HEK293T (cell line): ENCODE measurements around the gene CD209.

Experiments
- CTCF ChIA-PET: fragments of 350-600 bp; formaldehyde crosslinking; extraction: SDS; loops from one replicate; lab custom pipeline; 2021; ENCODE audit warnings: antibody characterized with exemption, inconsistent platforms; lab: Yijun Ruan, JAX
- POLR2A ChIA-PET: fragments of 350-600 bp; formaldehyde crosslinking; extraction: SDS; loops from one replicate; lab custom pipeline; 2020; ENCODE audit warnings: antibody characterized with exemption, inconsistent platforms; lab: Yijun Ruan, JAX
- DNase-seq: peaks from one replicate; pipeline ENCODE4 v3.0.0; 2012; ENCODE audit warnings: mixed read lengths; ENCODE audit errors: extremely low spot score
- ARNT ChIP-seq: fragments of 450-650 bp; IDR thresholded peaks from 2 replicates; pipeline ENCODE4 v1.6.1; 2017; ENCODE audit warnings: mild to moderate bottlenecking
- BHLHE40 ChIP-seq: fragments of 450-650 bp; IDR thresholded peaks from 2 replicates; pipeline ENCODE4 v1.6.1; 2016; ENCODE audit warnings: mild to moderate bottlenecking, moderate library complexity, borderline replicate concordance
- CTBP1 ChIP-seq: fragments of 450-650 bp; IDR thresholded peaks from 2 replicates; pipeline ENCODE4 v1.6.1; 2016; ENCODE audit warnings: borderline replicate concordance
- ELF4 ChIP-seq: fragments of 450-650 bp; IDR thresholded peaks from 2 replicates; pipeline ENCODE4 v1.6.1; 2017; ENCODE audit warnings: antibody characterized with exemption
- FOXA1 ChIP-seq: fragments of 450-650 bp; IDR thresholded peaks from 2 replicates; pipeline ENCODE4 v1.6.1; 2016; ENCODE audit warnings: mild to moderate bottlenecking
- FOXK2 ChIP-seq: fragments of 450-650 bp; IDR thresholded peaks from 2 replicates; pipeline ENCODE4 v1.6.1; 2016; ENCODE audit warnings: mild to moderate bottlenecking
- FOXM1 ChIP-seq: fragments of 450-650 bp; IDR thresholded peaks from 2 replicates; pipeline ENCODE4 v1.6.1; 2017; ENCODE audit warnings: mild to moderate bottlenecking, borderline replicate concordance
- HDGF ChIP-seq: fragments of 450-650 bp; IDR thresholded peaks from 2 replicates; pipeline ENCODE4 v1.6.1; 2017; ENCODE audit warnings: antibody characterized with exemption, borderline replicate concordance
- L3MBTL2 ChIP-seq: fragments of 450-650 bp; conservative IDR thresholded peaks from 2 replicates; pipeline ENCODE4 v1.6.1; 2016; ENCODE audit warnings: mild to moderate bottlenecking
- LEF1 ChIP-seq: fragments of 450-650 bp; IDR thresholded peaks from 2 replicates; pipeline ENCODE4 v1.6.1; 2017; ENCODE audit warnings: mild to moderate bottlenecking, borderline replicate concordance
- NFRKB ChIP-seq: fragments of 450-650 bp; IDR thresholded peaks from 2 replicates; pipeline ENCODE4 v1.6.1; 2016; ENCODE audit warnings: mild to moderate bottlenecking, moderate library complexity
- SP1 ChIP-seq: fragments of 450-650 bp; IDR thresholded peaks from 2 replicates; pipeline ENCODE4 v1.6.1; 2017
- SUZ12 ChIP-seq: fragments of 450-650 bp; IDR thresholded peaks from 2 replicates; pipeline ENCODE4 v1.6.1; 2016; ENCODE audit warnings: mild to moderate bottlenecking
- TARDBP ChIP-seq: fragments of 450-650 bp; IDR thresholded peaks from 2 replicates; pipeline ENCODE4 v1.6.1; 2016
- ZNF384 ChIP-seq: fragments of 450-650 bp; IDR thresholded peaks from 2 replicates; pipeline ENCODE4 v1.6.1; 2016
- TF ChIP-seq, protein P1 (sequence below): fragments of 450-650 bp; IDR thresholded peaks from 2 replicates; pipeline ENCODE4 v1.6.1; 2016

Gene CD209

DNA sequence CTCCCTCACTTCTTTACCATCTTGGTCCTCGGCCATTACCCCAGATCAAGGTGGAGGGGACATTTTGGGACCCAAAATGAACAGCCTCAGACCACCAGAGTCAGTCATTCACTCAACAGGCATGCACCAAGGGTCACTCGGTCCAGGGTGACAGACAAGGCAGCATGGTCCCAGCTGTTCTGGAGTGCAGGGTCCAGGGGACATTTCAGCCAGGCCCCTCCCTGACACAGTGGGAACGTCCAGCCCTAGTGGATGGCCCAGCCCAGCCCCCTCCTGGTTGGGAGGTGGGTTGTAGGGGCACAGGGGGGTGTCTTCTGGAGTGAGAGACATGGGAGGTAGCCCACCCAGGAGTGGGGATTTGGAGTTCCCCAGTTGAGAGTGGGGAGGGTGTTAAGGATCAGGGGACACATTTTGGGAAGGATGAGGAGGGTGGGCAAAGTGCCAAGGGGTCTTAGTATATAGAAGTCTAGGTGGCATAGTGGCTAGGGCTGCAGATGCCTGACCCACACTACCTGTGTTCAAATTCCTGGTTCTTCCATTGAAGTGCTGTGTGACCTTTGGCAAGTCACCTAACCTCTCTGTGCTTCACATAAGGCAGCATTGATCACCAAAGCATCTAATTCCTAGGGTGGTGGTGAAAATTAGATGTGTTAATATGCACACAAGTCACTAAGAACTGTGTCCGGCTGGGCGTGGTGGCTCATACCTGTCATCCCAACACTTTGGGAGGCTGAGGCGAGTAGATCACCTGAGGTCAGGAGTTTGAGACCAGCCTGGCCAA is 42.9 kb downstream of the CD209 start:
- DNase-seq: no peak
- ChIA-PET POLR2A (no interaction called here), CTCF (interaction anchor here (0.7 kb wide), 1 partner anchor 60 kb away, joined by 3 read pairs; no protein-coding TSS in a partner anchor)
- TF ChIP-seq SUZ12 (no peak), ELF4 (no peak), TARDBP (no peak), FOXA1 (no peak), BHLHE40 (no peak), ZNF384 (no peak), LEF1 (no peak), ARNT (no peak), HDGF (no peak)

DNA sequence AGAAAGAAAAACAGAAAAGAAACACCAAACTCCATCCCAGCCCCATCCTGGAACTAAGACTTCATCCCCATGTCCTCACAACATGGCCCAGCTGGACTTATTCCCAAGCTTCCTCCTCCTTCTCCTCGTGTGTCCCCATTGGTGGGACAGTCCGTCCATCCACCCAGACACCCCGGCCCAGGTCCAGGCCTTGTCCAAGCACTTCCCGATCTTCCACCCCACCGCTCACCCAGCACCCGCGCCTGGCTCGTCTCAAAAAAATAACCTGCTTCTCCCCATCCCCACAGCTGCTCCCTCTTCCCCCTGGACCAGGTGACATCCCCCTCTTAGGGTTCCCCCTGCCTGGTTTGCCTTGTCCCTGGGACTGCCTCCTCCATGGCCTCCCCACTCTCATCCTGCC is 44.0 kb downstream of the CD209 start:
- TF ChIP-seq FOXA1: no peak
- TF ChIP-seq, protein P1, sequence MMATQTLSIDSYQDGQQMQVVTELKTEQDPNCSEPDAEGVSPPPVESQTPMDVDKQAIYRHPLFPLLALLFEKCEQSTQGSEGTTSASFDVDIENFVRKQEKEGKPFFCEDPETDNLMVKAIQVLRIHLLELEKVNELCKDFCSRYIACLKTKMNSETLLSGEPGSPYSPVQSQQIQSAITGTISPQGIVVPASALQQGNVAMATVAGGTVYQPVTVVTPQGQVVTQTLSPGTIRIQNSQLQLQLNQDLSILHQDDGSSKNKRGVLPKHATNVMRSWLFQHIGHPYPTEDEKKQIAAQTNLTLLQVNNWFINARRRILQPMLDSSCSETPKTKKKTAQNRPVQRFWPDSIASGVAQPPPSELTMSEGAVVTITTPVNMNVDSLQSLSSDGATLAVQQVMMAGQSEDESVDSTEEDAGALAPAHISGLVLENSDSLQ: peak; percentile 66
- DNase-seq: no peak
- POLR2A ChIA-PET: no interaction called here
- CTCF ChIA-PET: no interaction called here

DNA sequence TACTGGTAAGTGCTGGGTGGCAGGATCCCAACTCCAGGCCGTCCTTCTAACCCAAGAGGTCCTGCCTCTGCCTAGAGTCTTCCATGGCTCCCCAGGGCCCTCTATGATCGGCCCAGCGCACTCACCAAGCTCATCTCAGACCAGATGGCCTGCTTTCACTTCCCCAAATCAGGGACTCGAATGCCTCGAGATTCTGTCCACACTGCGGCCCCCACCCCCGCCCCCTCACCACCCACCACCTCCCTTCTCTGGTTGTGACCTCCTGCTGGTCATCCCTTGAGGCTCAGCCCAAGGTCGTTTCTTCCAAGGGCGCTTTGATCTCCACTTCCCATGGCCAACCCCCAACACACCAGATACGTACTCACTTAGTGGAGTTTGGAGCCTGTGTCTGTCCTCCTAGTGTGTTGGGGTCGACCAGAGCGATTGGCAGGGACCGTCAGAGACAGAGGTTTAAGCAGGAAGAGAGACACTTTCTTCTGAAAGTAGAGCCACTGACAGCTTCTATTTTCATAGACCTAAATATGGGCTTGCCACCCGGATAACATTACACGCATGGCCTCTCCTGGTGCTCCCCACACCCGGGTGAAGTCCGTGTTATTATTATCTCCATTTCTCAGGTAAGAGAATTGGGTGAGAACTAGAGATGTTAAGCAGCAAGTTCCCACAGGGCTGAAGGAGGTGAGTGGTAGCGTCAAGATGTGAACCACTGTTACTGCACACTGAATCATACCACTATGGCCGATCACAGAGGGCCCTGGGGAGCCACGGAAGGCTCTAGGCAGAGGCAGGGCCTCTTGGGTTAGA is 45.5 kb downstream of the CD209 start, which contains the start of gene FCER2:
FCER2 (minus strand) TSS at position 478 of the 804 bp plus-strand sequence. CDS start 2,371 bp downstream, outside the sequence.
- no peak for DNase-seq
- ChIA-PET CTCF (no interaction called here), POLR2A (no interaction called here)
- TF ChIP-seq SP1 (no peak), CTBP1 (no peak), HDGF (no peak), FOXM1 (no peak), ELF4 (no peak), LEF1 (no peak), ARNT (no peak), FOXK2 (no peak)

DNA sequence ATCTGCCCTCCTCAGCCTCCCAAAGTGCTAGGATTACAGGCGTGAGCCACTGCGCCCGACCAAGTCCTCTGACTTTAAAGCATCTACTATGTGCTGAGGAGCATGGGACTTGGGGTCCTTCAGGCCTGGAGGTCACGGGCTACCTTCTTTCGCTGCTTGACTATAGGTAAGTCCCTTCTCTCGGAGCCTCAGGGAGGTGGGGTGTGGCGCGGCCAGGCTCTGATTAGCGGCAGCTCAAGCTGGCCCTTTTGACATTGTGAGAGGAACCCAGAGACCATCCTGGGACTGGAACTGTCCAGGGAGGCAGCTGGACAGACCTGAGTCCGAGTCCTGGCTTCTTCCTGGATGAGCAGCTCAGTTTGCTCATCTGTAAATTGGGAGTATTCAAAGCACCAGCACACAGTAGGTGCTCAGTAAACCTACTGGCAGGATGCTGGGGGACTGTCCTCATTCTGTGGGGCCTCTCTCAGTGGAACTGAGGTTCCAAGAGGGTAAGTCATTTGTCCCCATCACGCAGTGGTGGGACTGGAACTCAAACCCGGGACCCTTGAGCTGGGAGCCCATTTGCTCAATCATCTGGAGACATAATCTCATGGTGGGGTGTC is 46.2 kb downstream of the CD209 start:
- ChIA-PET POLR2A (no interaction called here), CTCF (no interaction called here)
- TF ChIP-seq SUZ12 (no peak), LEF1 (no peak), ELF4 (no peak), SP1 (no peak), FOXA1 (no peak), ZNF384 (no peak)
- DNase-seq: no peak

DNA sequence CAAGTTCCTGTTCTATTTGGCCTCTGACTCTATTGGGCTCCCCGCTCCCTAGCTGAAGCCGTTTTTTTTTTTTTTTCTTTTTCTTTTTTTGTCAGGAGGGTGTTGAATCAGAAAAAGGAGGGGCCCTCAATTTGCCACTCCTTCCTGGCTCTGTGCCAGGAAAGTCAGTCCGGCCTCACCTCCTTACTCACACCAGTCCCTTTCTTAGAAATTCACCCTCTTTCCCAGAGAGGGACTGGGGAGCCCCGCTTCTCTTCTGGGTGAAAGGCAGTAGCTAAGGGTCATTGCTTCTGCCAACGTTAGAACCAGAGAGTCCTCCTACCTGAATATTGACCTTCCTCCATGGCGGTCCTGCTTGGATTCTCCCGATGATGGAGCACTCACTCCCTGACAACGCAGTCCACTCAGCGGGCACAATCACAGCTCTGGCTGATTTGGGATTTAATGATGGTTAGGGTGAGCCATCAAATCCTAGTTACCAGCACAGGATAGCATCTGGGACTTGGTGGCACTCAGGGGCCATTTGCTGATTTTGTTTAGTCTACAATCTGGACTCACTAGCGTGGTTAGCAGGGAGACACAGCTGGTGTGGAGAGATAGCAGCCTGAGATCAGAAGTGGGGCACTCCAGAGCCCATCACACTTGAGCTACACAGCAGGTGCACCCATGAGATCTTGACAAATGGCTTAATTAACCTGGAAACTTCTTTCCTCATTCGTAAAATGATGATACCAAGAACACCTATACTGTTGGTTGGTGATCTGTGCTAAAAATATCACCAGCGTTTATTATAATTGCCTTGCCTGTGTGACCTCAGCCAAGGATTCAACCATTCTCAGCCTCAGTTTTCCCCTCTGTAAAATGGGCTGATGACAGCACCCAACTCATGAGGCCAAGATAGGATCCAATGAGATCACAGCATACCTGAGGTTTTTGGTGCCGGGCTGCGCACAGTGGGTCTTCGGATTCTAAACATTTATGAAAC is 47.6 kb downstream of the CD209 start:
- POLR2A ChIA-PET: no interaction called here
- TF ChIP-seq ARNT: no peak
- no peak for TF ChIP-seq TARDBP
- no peak for TF ChIP-seq SUZ12
- TF ChIP-seq FOXA1: no peak
- TF ChIP-seq, protein P1: no peak
- no peak for TF ChIP-seq NFRKB
- no peak for TF ChIP-seq BHLHE40
- TF ChIP-seq ZNF384: no peak
- TF ChIP-seq L3MBTL2: no peak
- no peak for TF ChIP-seq HDGF
- DNase-seq: no peak
- CTCF ChIA-PET: interaction anchor here (0.7 kb wide), 1 partner anchor 19 kb away, joined by 3 read pairs; the partner anchor contains the start of gene TRAPPC5

DNA sequence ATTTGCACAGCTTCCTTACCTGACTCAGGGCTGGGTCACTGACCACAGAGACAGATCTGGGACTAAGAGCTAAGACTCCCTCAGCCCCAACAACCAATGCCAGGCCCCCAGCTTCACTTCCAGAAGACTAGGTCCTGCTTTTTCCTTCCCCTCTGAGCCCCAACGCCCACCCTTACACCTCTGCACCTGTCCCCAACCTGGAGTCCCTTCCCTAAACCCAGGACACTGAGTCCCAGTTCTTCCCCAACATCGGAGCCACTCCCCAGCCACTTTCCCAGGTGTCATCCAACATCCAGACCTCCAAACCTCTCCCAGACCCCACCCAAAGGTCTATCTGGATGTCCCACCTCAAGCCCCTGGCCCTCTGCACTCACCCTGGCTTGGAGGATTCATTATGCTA is 48.3 kb downstream of the CD209 start:
- POLR2A ChIA-PET: interaction anchor here (1.7 kb wide), 1 partner anchor 18 kb away, joined by 10 read pairs; the partner anchor contains the start of gene TRAPPC5
- DNase-seq: no peak
- CTCF ChIA-PET: interaction anchor here (0.7 kb wide), 1 partner anchor 18 kb away, joined by 3 read pairs; the partner anchor contains the start of gene TRAPPC5
- TF ChIP-seq SP1: no peak
- TF ChIP-seq LEF1: no peak
- TF ChIP-seq TARDBP: no peak
- TF ChIP-seq L3MBTL2: no peak
- TF ChIP-seq FOXK2: no peak
- no peak for TF ChIP-seq FOXA1
- no peak for TF ChIP-seq FOXM1
- no peak for TF ChIP-seq CTBP1
- TF ChIP-seq HDGF: no peak
- TF ChIP-seq ARNT: no peak
- no peak for TF ChIP-seq ZNF384
- TF ChIP-seq, protein P1: no peak
- TF ChIP-seq SUZ12: no peak
- TF ChIP-seq ELF4: no peak
- TF ChIP-seq NFRKB: no peak
- TF ChIP-seq BHLHE40: no peak
